GM12873 (cell line): ENCODE results near the gene RAP1GAP.

ENCODE experiments used
- CTCF ChIP-seq: IDR thresholded peaks from 2 replicates; pipeline ENCODE4 v1.5.1; 2012; ENCODE audit warnings: low read depth, mild to moderate bottlenecking, moderate library complexity, low read length, control low read depth; ENCODE audit not compliant: insufficient read depth; ENCODE audit errors: missing control alignments

RAP1GAP gene

GRCh38 chr1:21620496-21620895 lies 48.7 kb downstream of the RAP1GAP start:
- TF ChIP-seq CTCF: no peak

GRCh38 chr1:21620011-21620410 lies 49.1 kb downstream of the RAP1GAP start:
- TF ChIP-seq CTCF: no peak

- no peak for TF ChIP-seq CTCF
Measured at GRCh38 chr1:21619375-21619947, 49.7 kb downstream of the RAP1GAP start.

- TF ChIP-seq CTCF: no peak
Measured at GRCh38 chr1:21618561-21619374, 50.4 kb downstream of the RAP1GAP start.

GRCh38 chr1:21618059-21618458 lies 51.1 kb downstream of the RAP1GAP start:
- TF ChIP-seq CTCF: no peak

- TF ChIP-seq CTCF: no peak
Measured at GRCh38 chr1:21617126-21617738, 51.9 kb downstream of the RAP1GAP start.

GRCh38 chr1:21616372-21616771 lies 52.8 kb downstream of the RAP1GAP start:
- TF ChIP-seq CTCF: no peak
